ENCODE measurements around the gene EIF4E2.
"Not testable (repeated sequence)": the region's sequence is repeated elsewhere in the genome, so short reads cannot be mapped to it uniquely, and the experiment has no call there.

The EIF4E2 gene

DNA sequence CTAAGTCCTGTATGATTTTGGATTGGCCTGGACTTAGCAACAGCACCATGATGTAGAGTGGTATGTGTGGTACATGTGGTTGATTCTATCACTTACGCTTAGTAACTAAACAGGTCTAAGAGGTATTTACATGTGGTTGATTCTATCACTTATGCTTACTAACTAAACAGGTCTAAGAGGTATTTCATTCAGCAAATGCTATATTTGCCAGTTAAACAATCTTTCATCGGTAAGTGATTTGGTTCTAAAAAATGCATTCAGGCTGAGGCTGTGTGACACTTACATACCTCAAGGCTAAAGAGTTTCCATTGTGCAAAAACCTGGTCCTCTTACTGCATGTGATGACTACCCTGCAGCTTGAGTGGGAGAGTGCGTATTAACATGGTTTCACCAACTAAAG, 13.1 kb downstream of the EIF4E2 start:
- no peak for DNase-seq (ENCODE audit: low read depth in 1 of 2, low spot score in 1 of 2)

DNA sequence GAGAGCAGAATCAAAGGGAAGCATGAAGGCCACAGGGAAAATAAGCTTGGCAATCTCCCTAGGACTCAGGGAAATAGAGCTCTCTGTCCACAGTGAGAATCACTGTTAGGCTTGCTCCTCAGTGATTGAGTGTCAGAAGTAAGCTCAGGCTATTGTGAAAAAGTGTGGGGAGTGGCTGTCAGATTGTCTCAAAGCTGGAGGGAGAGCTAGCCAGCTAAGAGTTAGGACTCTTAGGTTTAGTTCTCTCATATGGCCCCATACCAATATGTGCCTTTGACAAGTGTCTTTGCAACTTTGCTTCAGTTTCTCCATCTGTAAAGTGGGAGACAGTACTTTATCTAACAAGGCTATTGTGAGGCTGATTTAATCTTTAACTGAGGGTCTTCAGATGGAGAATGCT, 17.2 kb downstream of the EIF4E2 start:
- DNase-seq (ENCODE audit: low read depth in 1 of 2, low spot score in 1 of 2): no peak

DNA sequence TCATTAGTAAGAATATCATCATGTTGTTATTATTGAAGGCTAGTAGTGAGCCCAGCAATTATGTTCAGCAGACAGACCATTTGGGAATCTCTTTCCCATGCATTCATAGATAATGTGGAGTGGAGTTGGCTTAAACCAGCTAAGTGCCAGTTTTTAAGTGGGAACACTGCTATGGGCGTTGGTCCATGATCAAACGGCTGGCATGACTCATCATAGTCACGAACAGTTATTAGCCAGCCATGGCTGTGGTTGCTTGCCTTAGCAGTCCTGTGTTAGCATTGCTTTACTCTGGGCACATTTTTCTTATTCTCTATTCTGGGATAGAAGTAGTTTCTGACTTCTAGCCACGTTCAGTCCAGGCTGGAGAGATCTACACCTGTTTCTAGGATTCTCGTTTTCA, 17.7 kb downstream of the EIF4E2 start:
- no peak for DNase-seq (ENCODE audit: low read depth in 1 of 2, low spot score in 1 of 2)

- DNase-seq (ENCODE audit: low read depth in 1 of 2, low spot score in 1 of 2): no peak
These were observed 19.1 kb downstream of the EIF4E2 start for GRCh38 chr2:232569541-232569940.

DNA sequence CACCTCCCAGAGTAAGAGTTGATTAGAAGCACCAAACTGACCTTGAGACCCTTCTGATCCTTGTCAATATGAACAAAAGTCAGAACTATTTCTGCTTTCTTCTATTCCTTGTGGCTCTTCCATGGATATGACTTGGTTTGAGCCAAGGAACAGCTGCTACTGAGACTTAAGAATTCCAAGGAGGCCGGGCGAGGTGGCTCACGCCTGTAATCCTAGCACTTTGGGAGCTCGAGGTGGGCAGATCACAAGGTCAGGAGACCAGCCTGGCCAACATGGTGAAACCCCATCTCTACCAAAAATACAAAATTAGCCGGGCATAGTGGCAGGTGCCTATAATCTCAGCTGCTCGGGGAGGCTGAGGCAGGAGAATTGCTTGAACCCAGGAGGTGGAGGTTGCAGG, 20.0 kb downstream of the EIF4E2 start:
- DNase-seq (ENCODE audit: low read depth in 1 of 2, low spot score in 1 of 2): not testable (repeated sequence)

- DNase-seq (ENCODE audit: low read depth in 1 of 2, low spot score in 1 of 2): no peak
These were observed 20.6 kb downstream of the EIF4E2 start for GRCh38 chr2:232571026-232571474.

GRCh38 chr2:232573042-232573441, 22.6 kb downstream of the EIF4E2 start:
- no peak for DNase-seq (ENCODE audit: low read depth in 1 of 2, low spot score in 1 of 2)

DNA sequence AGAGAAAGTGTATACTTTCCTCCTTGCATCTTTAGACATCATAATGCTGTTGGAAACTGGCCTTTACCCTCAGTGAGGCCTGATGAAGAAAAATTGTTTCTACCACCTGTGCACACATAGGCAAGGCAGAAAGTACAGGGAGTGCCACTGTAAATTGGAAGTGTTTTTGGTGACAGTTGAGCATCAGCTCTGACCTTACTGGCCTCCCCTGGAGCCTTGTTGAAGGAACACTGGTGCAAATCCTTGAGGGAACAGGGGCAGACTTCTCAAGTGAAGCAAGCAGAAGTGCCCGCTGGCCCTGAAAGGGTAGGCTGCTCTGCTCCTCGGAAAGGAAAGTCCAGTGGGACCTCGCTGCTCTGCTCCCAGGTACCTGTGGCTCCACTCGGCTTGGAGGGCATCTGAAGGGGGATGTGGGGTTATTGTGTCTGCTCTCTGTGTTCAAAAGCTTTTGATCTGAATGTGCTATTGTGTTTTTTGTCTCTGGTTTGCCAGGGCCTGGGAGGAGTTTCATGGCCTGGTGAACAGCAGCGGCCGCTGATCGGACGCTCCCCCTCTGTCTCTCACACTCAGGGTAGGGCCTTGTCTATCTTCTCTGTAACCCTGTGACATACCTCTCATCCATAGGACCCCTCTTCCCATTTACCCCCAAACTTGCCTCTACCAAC, 23.4 kb downstream of the EIF4E2 start:
- DNase-seq (ENCODE audit: low read depth in 1 of 2, low spot score in 1 of 2): no peak

DNA sequence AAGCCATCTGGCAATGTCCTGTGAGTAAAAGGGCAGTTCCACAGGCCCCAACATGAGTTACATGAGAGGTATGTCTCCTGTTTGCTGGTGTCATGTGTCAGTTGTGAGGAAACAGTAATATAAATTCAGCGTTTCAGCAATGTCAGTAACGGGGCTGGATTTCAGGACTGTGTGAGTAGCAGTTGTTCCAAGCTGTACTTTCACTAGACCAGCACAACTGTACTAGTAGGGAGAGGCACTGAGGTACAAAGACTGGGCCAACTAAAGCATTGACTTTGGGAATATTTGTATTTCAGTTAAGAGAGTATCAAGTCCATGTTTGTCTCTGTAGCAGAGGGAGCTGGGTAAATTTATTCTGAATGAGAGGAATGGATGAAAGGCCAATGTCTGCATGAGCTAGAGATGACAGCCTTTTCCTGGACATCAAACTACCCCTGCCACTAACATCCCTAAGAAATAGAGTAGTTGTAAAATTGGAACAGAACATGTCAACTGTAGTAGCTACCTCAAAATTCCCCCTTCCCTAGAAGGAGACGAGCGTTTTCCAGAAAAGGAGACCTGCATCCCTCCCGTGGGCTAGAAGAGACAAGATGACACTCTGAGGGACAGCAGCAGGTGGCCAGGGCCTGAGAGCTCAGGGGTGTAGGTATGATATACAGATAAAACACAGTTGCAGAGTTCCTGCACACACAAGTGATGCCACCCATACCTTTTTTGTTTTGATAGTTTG, 24.4 kb downstream of the EIF4E2 start:
- DNase-seq (ENCODE audit: low read depth in 1 of 2, low spot score in 1 of 2): no peak

- no peak for DNase-seq (ENCODE audit: low read depth in 1 of 2, low spot score in 1 of 2)
These were observed 24.9 kb downstream of the EIF4E2 start for GRCh38 chr2:232575404-232575746.

GRCh38 chr2:232576995-232577394, 26.5 kb downstream of the EIF4E2 start:
- no peak for DNase-seq (ENCODE audit: low read depth in 1 of 2, low spot score in 1 of 2)

DNA sequence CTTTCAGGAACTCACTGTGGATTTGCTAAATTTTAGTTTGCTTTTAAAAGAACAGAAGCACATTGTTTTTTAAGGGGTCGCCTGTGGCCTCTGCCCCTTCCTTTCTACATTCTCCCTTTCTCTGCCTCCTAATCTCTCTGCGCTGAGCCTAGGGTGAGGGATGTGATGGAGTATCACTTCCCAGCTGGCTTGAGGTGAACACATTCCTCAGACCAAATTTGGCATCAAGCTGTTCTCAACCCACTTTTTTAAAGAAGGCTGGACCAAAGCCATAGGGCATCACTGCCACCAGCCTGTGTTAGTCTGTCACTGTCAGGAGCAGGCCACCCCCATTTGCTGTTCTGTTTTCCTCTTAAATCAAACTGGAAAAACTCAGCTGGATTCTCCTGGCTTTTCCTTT, 27.4 kb downstream of the EIF4E2 start:
- no peak for DNase-seq (ENCODE audit: low read depth in 1 of 2, low spot score in 1 of 2)

GRCh38 chr2:232578626-232579025, 28.1 kb downstream of the EIF4E2 start:
- DNase-seq (ENCODE audit: low read depth in 1 of 2, low spot score in 1 of 2): no peak

DNA sequence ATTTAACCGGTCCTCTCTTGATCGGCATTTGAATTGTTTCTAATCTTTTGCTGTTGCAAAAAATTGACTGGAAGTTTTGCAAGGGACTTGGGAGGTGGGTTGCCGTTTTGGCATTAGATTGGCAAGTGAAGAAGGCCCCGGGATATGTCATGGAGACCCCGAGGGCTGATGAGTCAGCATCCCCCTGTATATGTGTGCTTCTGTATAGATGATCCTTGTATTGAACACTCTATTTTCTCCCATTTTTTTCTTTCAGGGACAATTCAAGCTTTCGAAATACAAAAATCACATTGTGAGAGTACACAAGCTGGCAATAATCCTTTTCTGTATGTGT, 30.1 kb downstream of the EIF4E2 start:
- no peak for DNase-seq (ENCODE audit: low read depth in 1 of 2, low spot score in 1 of 2)

DNA sequence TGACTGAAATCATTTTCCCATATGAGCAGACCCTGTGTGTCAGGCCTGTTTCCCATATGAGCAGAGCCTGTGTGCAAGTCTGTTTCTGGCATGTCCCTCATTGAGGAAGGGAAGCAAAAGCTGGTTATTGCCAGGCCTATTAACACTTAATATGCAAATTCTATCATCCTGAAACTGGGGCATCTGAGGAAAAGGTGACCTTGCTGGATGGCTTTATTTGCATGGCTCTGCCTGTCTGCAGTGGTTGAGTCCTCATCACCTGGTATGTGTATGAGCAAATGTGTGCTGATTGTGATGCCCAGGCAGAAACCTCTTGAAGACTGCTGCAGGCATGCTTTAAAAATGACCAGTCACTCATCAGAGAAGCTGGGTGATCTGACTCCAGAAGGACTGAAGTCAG, 31.2 kb downstream of the EIF4E2 start:
- no peak for DNase-seq (ENCODE audit: low read depth in 1 of 2, low spot score in 1 of 2)

DNA sequence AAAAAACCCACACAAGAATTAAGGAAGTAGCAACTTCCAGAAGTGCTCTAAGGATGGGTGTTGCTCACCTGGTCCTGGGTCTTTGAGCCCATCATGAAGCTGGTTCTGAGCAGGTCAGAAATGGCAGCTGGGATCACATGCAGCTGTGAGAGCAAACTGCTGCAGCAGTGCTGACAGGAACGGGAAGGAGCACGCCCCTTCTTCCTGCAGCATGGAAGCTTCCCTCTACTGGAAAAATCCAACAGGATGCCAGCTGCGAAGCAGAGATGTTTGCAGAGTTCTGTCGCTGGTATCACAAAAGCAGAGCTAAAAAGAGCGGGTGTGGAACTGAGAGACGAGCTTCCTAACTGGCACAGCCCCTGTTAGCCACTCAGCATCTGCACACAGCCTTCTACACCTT, 33.7 kb downstream of the EIF4E2 start:
- no peak for DNase-seq (ENCODE audit: low read depth in 1 of 2, low spot score in 1 of 2)

DNA sequence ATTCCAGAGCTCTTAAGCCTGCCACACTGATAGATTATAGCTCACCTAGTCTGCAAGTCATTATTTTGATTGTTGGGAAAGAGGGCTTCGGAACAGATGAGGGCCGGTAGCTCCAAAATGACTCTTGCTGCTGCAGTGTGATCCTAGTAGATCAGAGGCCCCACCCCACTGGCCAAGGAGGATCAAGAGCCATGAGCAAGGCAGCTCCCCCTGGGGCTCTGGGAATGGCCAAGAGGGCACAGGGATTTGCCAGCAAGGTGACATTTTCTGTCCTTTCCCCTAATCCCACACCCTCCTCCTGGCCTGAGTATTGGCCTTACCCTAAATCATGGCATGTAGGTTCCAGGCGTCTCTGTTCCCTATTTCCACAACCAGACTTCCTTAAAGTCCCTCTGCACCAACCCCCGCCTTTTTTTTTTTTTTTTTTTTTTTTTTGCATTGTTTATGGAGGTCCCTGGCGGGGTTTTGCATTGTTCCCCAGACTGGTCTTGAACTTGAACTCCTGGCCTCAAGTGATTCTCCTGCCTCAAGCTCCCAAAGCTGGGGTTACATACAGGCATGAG, 36.5 kb downstream of the EIF4E2 start:
- DNase-seq (ENCODE audit: low read depth in 1 of 2, low spot score in 1 of 2): no peak

- no peak for DNase-seq (ENCODE audit: low read depth in 1 of 2, low spot score in 1 of 2)
These were observed 37.0 kb downstream of the EIF4E2 start for GRCh38 chr2:232587512-232587911.

GRCh38 chr2:232588031-232588430, 37.5 kb downstream of the EIF4E2 start:
- DNase-seq (ENCODE audit: low read depth in 1 of 2, low spot score in 1 of 2): no peak

DNA sequence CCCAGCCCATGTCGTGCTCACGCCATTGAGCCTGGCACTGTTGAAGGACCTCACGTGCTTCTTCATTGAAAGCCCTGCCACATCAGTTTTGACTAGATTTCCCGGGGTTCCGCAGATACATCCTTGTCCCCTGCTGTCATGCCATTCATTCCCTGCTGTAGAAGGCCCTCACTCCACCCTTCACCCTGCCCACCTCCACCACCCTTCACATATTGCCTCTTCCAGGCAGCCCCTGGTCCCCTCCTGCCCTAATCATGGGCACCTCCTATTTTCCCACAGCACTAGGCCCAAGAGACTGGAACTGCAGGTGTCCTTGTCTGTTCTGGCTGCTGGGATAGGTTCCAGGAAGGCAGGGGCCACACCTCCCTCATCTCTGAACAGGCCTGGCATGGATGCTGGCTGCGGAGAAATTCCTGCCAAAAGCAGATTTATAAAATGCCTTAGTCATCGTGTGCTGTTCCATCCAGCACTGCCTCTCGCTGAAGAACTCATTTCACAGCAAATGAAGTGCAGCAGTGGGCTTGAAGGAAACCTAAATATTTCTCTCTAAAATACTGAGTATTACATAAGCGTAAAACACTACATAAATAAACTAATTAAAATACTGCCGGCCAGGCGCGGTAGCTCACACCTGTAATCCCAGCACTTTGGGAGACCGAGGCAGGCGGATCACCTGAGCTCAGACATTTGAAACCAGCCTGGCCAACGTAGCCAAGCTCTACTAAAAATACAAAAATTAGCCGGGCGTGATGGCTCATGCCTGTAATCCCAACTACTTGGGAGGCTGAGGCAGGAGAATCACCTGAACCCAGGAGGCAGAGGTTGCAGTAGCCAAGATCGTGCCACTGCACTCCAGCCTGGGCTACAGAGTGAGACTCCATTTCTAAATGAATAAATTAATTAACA, 38.4 kb downstream of the EIF4E2 start:
- DNase-seq (ENCODE audit: low read depth in 1 of 2, low spot score in 1 of 2): no peak

- DNase-seq (ENCODE audit: low read depth in 1 of 2, low spot score in 1 of 2): no peak
These were observed 42.4 kb downstream of the EIF4E2 start for GRCh38 chr2:232592772-232593395.
